ES-I3 (cell line): Measurements from ENCODE around the gene TMEM126A.

ENCODE experiments used
- H3K36me3 ChIP-seq: 2 replicates; pipeline ENCODE4 v1.6.1; 2013; ENCODE audit warnings: mild to moderate bottlenecking, low read length, control low read depth, moderate library complexity; ENCODE audit not compliant: insufficient read depth
- H3K4me1 ChIP-seq: 2 replicates; pipeline ENCODE4 v1.6.1; 2013; ENCODE audit warnings: mild to moderate bottlenecking, control low read depth, low read length; ENCODE audit not compliant: insufficient read depth
- H3K9ac ChIP-seq: 2 replicates; pipeline ENCODE4 v1.6.1; 2013; ENCODE audit warnings: low read depth, mild to moderate bottlenecking, low read length, moderate library complexity
- H3K9me3 ChIP-seq: 2 replicates; pipeline ENCODE4 v1.6.1; 2013; ENCODE audit warnings: mild to moderate bottlenecking, low read length, moderate library complexity; ENCODE audit not compliant: control insufficient read depth, insufficient read depth

The TMEM126A gene

GRCh38 chr11:85698195-85698594 is 50.4 kb downstream of the TMEM126A start:
- Histone ChIP-seq H3K4me1 (no peaks in the 10 kb centered on the region), H3K9ac (no peak overlapping the region), H3K36me3 (no peaks in the 10 kb centered on the region; the same call in 1 of the 2 replicates), H3K9me3 (peaks cover 2% of the 10 kb centered on the region; the same call in 1 of the 2 replicates)

GRCh38 chr11:85699957-85700741 is 52.4 kb downstream of the TMEM126A start:
- Histone ChIP-seq H3K9me3 (peaks cover 3% of the 10 kb centered on the region; the same call in 1 of the 2 replicates), H3K36me3 (no peaks in the 10 kb centered on the region), H3K4me1 (no peaks in the 10 kb centered on the region), H3K9ac (no peak overlapping the region)

GRCh38 chr11:85704967-85705366 is 57.2 kb downstream of the TMEM126A start:
- Histone ChIP-seq H3K36me3 (no peaks in the 10 kb centered on the region; the same call in 1 of the 2 replicates), H3K9ac (no peak overlapping the region), H3K9me3 (peaks cover 3% of the 10 kb centered on the region; the same call in 1 of the 2 replicates), H3K4me1 (no peaks in the 10 kb centered on the region)

- H3K36me3 ChIP-seq, result no peaks in the 10 kb centered on the region; the same call in 1 of the 2 replicates
These were observed 58.0 kb downstream of the TMEM126A start for GRCh38 chr11:85705800-85706199.

More at GRCh38 chr11:85705800-85706199, 58.0 kb downstream of the TMEM126A start:
- H3K4me1 ChIP-seq, result no peaks in the 10 kb centered on the region
- H3K9me3 ChIP-seq, result peaks cover 3% of the 10 kb centered on the region; the same call in 1 of the 2 replicates
- no peak overlapping the region for H3K9ac ChIP-seq
